HG02870 (cell line): Measurements from ENCODE around the gene CCNE1.
A peak's percentile ranks its signal among the peaks of the same experiment; 100 is the strongest.

Source experiments
- ATAC-seq: cut with Tn5 transposase; IDR thresholded peaks from one replicate; pipeline ENCODE4 v1.9.1; 2021; ENCODE audit warnings: mild to moderate bottlenecking, moderate library complexity; ENCODE audit not compliant: unreplicated experiment

CCNE1 gene

GRCh38 chr19:29841559-29842367 is 30.0 kb downstream of the CCNE1 start:
- no peak for ATAC-seq

- no peak for ATAC-seq
Measured at GRCh38 chr19:29842471-29843179, 30.8 kb downstream of the CCNE1 start.

- no peak for ATAC-seq
Measured at GRCh38 chr19:29843180-29844051, 31.6 kb downstream of the CCNE1 start.

GRCh38 chr19:29844891-29845573 is 33.2 kb downstream of the CCNE1 start:
- ATAC-seq = peak; percentile 69

- ATAC-seq = no peak
Measured at GRCh38 chr19:29845574-29846176, 33.9 kb downstream of the CCNE1 start.

GRCh38 chr19:29849208-29849607 is 37.4 kb downstream of the CCNE1 start:
- ATAC-seq = no peak

GRCh38 chr19:29850482-29850881 is 38.7 kb downstream of the CCNE1 start:
- no peak for ATAC-seq

- ATAC-seq = peak; percentile 89
Measured at GRCh38 chr19:29851769-29852521, 40.2 kb downstream of the CCNE1 start.

- ATAC-seq = no peak
Measured at GRCh38 chr19:29854033-29854432, 42.2 kb downstream of the CCNE1 start.

GRCh38 chr19:29855087-29855486 is 43.3 kb downstream of the CCNE1 start:
- ATAC-seq = no peak

GRCh38 chr19:29855741-29856500 is 44.1 kb downstream of the CCNE1 start:
- ATAC-seq = no peak

- ATAC-seq = no peak
Measured at GRCh38 chr19:29858000-29858596, 46.3 kb downstream of the CCNE1 start.

GRCh38 chr19:29858621-29859020 is 46.8 kb downstream of the CCNE1 start:
- ATAC-seq = no peak

GRCh38 chr19:29860492-29860891 is 48.7 kb downstream of the CCNE1 start:
- no peak for ATAC-seq

GRCh38 chr19:29861574-29861973 is 49.8 kb downstream of the CCNE1 start:
- ATAC-seq = no peak

- ATAC-seq = no peak
Measured at GRCh38 chr19:29866011-29866410, 54.2 kb downstream of the CCNE1 start.

- ATAC-seq = no peak
Measured at GRCh38 chr19:29867984-29868383, 56.2 kb downstream of the CCNE1 start.

- no peak for ATAC-seq
Measured at GRCh38 chr19:29871143-29871542, 59.4 kb downstream of the CCNE1 start.
